H9 (cell line): ENCODE measurements around the gene GPHN. TPM values are rescaled to one million over a fixed set of nuclear protein-coding genes. Genes with fewer than 3 reads are reported as not detected.

ENCODE experiments used
- DNase-seq: peaks from one replicate; pipeline ENCODE4 v3.0.0-alpha.2; 2017
- H2AFZ ChIP-seq: one replicate; pipeline ENCODE4 v1.6.1; 2013; ENCODE audit warnings: mild to moderate bottlenecking, low read length, control low read depth, moderate library complexity
- H2AK5ac ChIP-seq: 2 replicates; pipeline ENCODE4 v1.6.1; 2013; ENCODE audit warnings: low read length, control low read depth, mixed read lengths; ENCODE audit not compliant: insufficient read length
- H2BK120ac ChIP-seq: one replicate; pipeline ENCODE4 v1.6.1; 2013; ENCODE audit warnings: low read depth, mild to moderate bottlenecking, low read length, control low read depth, inconsistent platforms; ENCODE audit not compliant: poor library complexity, severe bottlenecking
- H2BK12ac ChIP-seq: 2 replicates; pipeline ENCODE4 v1.6.1; 2013; ENCODE audit warnings: low read length, control low read depth, mixed read lengths, low read depth; ENCODE audit not compliant: insufficient read length
- H2BK15ac ChIP-seq: 2 replicates; pipeline ENCODE4 v1.6.1; 2013; ENCODE audit warnings: low read depth, low read length, control low read depth
- H2BK20ac ChIP-seq: one replicate; pipeline ENCODE4 v1.6.1; 2013; ENCODE audit warnings: low read depth, mild to moderate bottlenecking, low read length, control low read depth, inconsistent platforms; ENCODE audit not compliant: poor library complexity, severe bottlenecking
- H2BK5ac ChIP-seq: 2 replicates; pipeline ENCODE4 v1.6.1; 2013; ENCODE audit warnings: low read length, control low read depth, mixed read lengths; ENCODE audit not compliant: insufficient read length
- H3K14ac ChIP-seq: 2 replicates; pipeline ENCODE4 v1.6.1; 2013; ENCODE audit warnings: low read length, control low read depth; ENCODE audit not compliant: insufficient read depth
- H3K18ac ChIP-seq: 2 replicates; pipeline ENCODE4 v1.6.1; 2013; ENCODE audit warnings: low read depth, mild to moderate bottlenecking, mixed read lengths, low read length, control low read depth; ENCODE audit not compliant: insufficient read length
- H3K23ac ChIP-seq: 2 replicates; pipeline ENCODE4 v1.6.1; 2013; ENCODE audit warnings: low read length, control low read depth, mixed read lengths, low read depth; ENCODE audit not compliant: insufficient read length
- H3K23me2 ChIP-seq: 2 replicates; pipeline ENCODE4 v1.6.1; 2013; ENCODE audit warnings: low read depth, mild to moderate bottlenecking, mixed read lengths, low read length, control low read depth; ENCODE audit not compliant: insufficient read length, poor library complexity, severe bottlenecking
- H3K27ac ChIP-seq: 2 replicates; pipeline ENCODE4 v1.5.1; 2013; ENCODE audit warnings: low read length, control low read depth, mixed read lengths, low read depth; ENCODE audit not compliant: insufficient read length
- H3K27me3 ChIP-seq: 2 replicates; pipeline ENCODE4 v1.6.1; 2013; ENCODE audit warnings: low read length, control low read depth, inconsistent platforms; ENCODE audit not compliant: insufficient read depth
- H3K4ac ChIP-seq: 2 replicates; pipeline ENCODE4 v1.6.1; 2013; ENCODE audit warnings: low read depth, mild to moderate bottlenecking, control low read depth, inconsistent platforms, low read length, moderate library complexity
- H3K4me1 ChIP-seq: 2 replicates; pipeline ENCODE4 v1.6.1; 2013; ENCODE audit warnings: low read length, control low read depth, inconsistent platforms; ENCODE audit not compliant: insufficient read depth
- H3K4me2 ChIP-seq: 2 replicates; pipeline ENCODE4 v1.6.1; 2013; ENCODE audit warnings: low read length, control low read depth, mixed read lengths; ENCODE audit not compliant: insufficient read length, insufficient read depth
- H3K56ac ChIP-seq: 2 replicates; pipeline ENCODE4 v1.6.1; 2013; ENCODE audit warnings: low read depth, mild to moderate bottlenecking, mixed read lengths, low read length, control low read depth; ENCODE audit not compliant: insufficient read length
- H3K79me1 ChIP-seq: 2 replicates; pipeline ENCODE4 v1.6.1; 2013; ENCODE audit warnings: low read depth, mild to moderate bottlenecking, moderate library complexity, low read length, control low read depth, inconsistent platforms; ENCODE audit not compliant: insufficient read depth, poor library complexity, severe bottlenecking
- H3K79me2 ChIP-seq: 2 replicates; pipeline ENCODE4 v1.6.1; 2013; ENCODE audit warnings: low read length, control low read depth, inconsistent platforms; ENCODE audit not compliant: insufficient read depth
- H3K9ac ChIP-seq: 2 replicates; pipeline ENCODE4 v1.6.1; 2013; ENCODE audit warnings: low read length, control low read depth, mixed read lengths; ENCODE audit not compliant: insufficient read length; ENCODE audit errors: extremely low read depth
- H3K9me3 ChIP-seq: one replicate; pipeline ENCODE4 v1.6.1; 2013; ENCODE audit warnings: low read depth, low read length, inconsistent platforms; ENCODE audit not compliant: control insufficient read depth
- H3T11ph ChIP-seq: one replicate; pipeline ENCODE4 v1.6.1; 2013; ENCODE audit warnings: mild to moderate bottlenecking, low read length, control low read depth, inconsistent platforms
- H4K20me1 ChIP-seq: one replicate; pipeline ENCODE4 v1.6.1; 2013; ENCODE audit not compliant: control insufficient read depth, insufficient read length, insufficient read depth
- H4K5ac ChIP-seq: 2 replicates; pipeline ENCODE4 v1.6.1; 2013; ENCODE audit warnings: low read depth, mild to moderate bottlenecking, mixed read lengths, low read length, control low read depth; ENCODE audit not compliant: insufficient read length
- H4K8ac ChIP-seq: replicated peaks from 2 replicates; pipeline ENCODE4 v1.6.1; 2013; ENCODE audit warnings: low read length, control low read depth, mixed read lengths, low read depth; ENCODE audit not compliant: insufficient read length
- H4K91ac ChIP-seq: 2 replicates; pipeline ENCODE4 v1.6.1; 2013; ENCODE audit warnings: low read depth, mild to moderate bottlenecking, moderate library complexity, mixed read lengths, low read length, control low read depth; ENCODE audit not compliant: insufficient read length
- H3K27ac Mint-ChIP-seq, 3 experiments: 2 replicates in 2 of 3; 3 replicates in 1 of 3; pipeline ENCODE4 v1.8.0; 2020 to 2021; ENCODE audit warnings: mixed read lengths in 3 of 3, mild to moderate bottlenecking in 1 of 3, moderate library complexity in 1 of 3
- H3K27me3 Mint-ChIP-seq: 2 replicates; pipeline ENCODE4 v1.8.0; 2021; ENCODE audit warnings: low read depth, mild to moderate bottlenecking, moderate library complexity, mixed read lengths
- H3K36me3 Mint-ChIP-seq, 3 experiments: 2 replicates in 2 of 3; 3 replicates in 1 of 3; pipeline ENCODE4 v1.8.0; 2020 to 2021; ENCODE audit warnings: low read depth in 3 of 3, mixed read lengths in 3 of 3; ENCODE audit not compliant: insufficient read depth in 1 of 3
- H3K4me1 Mint-ChIP-seq, 2 experiments: 2 replicates each; pipeline ENCODE4 v1.8.0; 2020; ENCODE audit warnings: mixed read lengths in 2 of 2
- H3K4me3 Mint-ChIP-seq, 2 experiments: 2 replicates in 1 of 2; 3 replicates in 1 of 2; pipeline ENCODE4 v1.8.0; 2020 to 2021; ENCODE audit warnings: mild to moderate bottlenecking in 2 of 2, mixed read lengths in 2 of 2, moderate library complexity in 1 of 2
- H3K9me3 Mint-ChIP-seq, 2 experiments: 2 replicates in 1 of 2; 3 replicates in 1 of 2; pipeline ENCODE4 v1.8.0; 2020; ENCODE audit warnings: mild to moderate bottlenecking in 2 of 2, mixed read lengths in 2 of 2, moderate library complexity in 1 of 2
- total RNA-seq: library from RNA; stranded (reverse); gene quantifications from 2 replicates; pipeline ENCODE4 v1.2.1, GENCODE V29; 2021
- TF ChIP-seq, protein P1 (sequence below): fragments of 200-600 bp; sonication (generic); conservative IDR thresholded peaks from 3 replicates; pipeline ENCODE4 v1.8.0; 2021; ENCODE audit warnings: antibody characterized with exemption, mild to moderate bottlenecking

The GPHN gene
- total RNA-seq, 1 experiment from 2014 or later = 16.1 TPM

GRCh38 chr14:67137744-67138371 is 629.9 kb downstream of the GPHN start:
- H3K27me3 ChIP-seq = no peaks in the 10 kb centered on the region
- no peak for DNase-seq
- no peaks in the 10 kb centered on the region for H3K36me3 Mint-ChIP-seq
- H3K4ac ChIP-seq = no peak overlapping the region
- H3K9ac ChIP-seq = no peak overlapping the region
- H3K14ac ChIP-seq = no peak overlapping the region
- no peaks in the 10 kb centered on the region for H4K20me1 ChIP-seq
- H4K91ac ChIP-seq = no peak overlapping the region
- H2BK5ac ChIP-seq = no peak overlapping the region
- H3K9me3 Mint-ChIP-seq = no peaks in the 10 kb centered on the region
- H3K4me1 Mint-ChIP-seq = peaks cover 0 to 4% of the 10 kb centered on the region in 2 experiments; a peak in 1 of 4 replicates
- H3K18ac ChIP-seq = no peak overlapping the region
- H2BK12ac ChIP-seq = no peak overlapping the region
- no peak overlapping the region for H4K5ac ChIP-seq
- H3K79me1 ChIP-seq = no peaks in the 10 kb centered on the region
- H3T11ph ChIP-seq = no peak overlapping the region
- H3K27ac ChIP-seq = no peak overlapping the region
- no peak overlapping the region for H4K8ac ChIP-seq
- no peak overlapping the region for H2BK15ac ChIP-seq
- H3K4me1 ChIP-seq = no peaks in the 10 kb centered on the region
- H2AK5ac ChIP-seq = no peak overlapping the region
- no peak overlapping the region for H2BK20ac ChIP-seq
- H3K79me2 ChIP-seq = no peaks in the 10 kb centered on the region
- H2AFZ ChIP-seq = no peak overlapping the region
- H3K27ac Mint-ChIP-seq = no peak overlapping the region
- TF ChIP-seq, protein P1, sequence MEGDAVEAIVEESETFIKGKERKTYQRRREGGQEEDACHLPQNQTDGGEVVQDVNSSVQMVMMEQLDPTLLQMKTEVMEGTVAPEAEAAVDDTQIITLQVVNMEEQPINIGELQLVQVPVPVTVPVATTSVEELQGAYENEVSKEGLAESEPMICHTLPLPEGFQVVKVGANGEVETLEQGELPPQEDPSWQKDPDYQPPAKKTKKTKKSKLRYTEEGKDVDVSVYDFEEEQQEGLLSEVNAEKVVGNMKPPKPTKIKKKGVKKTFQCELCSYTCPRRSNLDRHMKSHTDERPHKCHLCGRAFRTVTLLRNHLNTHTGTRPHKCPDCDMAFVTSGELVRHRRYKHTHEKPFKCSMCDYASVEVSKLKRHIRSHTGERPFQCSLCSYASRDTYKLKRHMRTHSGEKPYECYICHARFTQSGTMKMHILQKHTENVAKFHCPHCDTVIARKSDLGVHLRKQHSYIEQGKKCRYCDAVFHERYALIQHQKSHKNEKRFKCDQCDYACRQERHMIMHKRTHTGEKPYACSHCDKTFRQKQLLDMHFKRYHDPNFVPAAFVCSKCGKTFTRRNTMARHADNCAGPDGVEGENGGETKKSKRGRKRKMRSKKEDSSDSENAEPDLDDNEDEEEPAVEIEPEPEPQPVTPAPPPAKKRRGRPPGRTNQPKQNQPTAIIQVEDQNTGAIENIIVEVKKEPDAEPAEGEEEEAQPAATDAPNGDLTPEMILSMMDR = peak; percentile 68
- no peak overlapping the region for H3K4me3 Mint-ChIP-seq
- H3K27me3 Mint-ChIP-seq = no peaks in the 10 kb centered on the region
- no peak overlapping the region for H3K56ac ChIP-seq
- H3K4me2 ChIP-seq = no peak overlapping the region
- H3K23me2 ChIP-seq = no peaks in the 10 kb centered on the region
- H3K23ac ChIP-seq = no peak overlapping the region
- no peaks in the 10 kb centered on the region for H3K9me3 ChIP-seq
- H2BK120ac ChIP-seq = no peak overlapping the region
